HEK293 (cell line): Measurements from ENCODE around the gene HRAS.

Source experiments
- GLIS2 ChIP-seq: fragments of 450-650 bp; formaldehyde crosslinking; IDR thresholded peaks from 2 replicates; pipeline ENCODE4 v1.5.1; 2016; ENCODE audit warnings: missing biosample characterization, missing genetic modification characterization
- KLF10 ChIP-seq: fragments of 450-650 bp; IDR thresholded peaks from 2 replicates; pipeline ENCODE4 v1.5.1; 2018; ENCODE audit warnings: missing biosample characterization, mild to moderate bottlenecking, missing genetic modification characterization
- OVOL3 ChIP-seq: fragments of 450-650 bp; formaldehyde crosslinking; IDR thresholded peaks from 2 replicates; pipeline ENCODE4 v1.5.1; 2016; ENCODE audit warnings: missing biosample characterization, missing genetic modification characterization
- SETDB1 ChIP-seq: IDR thresholded peaks from one replicate; pipeline ENCODE4 v1.6.1; 2017; ENCODE audit warnings: mild to moderate bottlenecking, low read length, moderate library complexity, mixed read lengths; ENCODE audit not compliant: insufficient read length
- TCF7L2 ChIP-seq: IDR thresholded peaks from 2 replicates; pipeline ENCODE4 v1.6.1; 2011; ENCODE audit warnings: low read depth, mild to moderate bottlenecking, inconsistent platforms, low read length, moderate library complexity, borderline replicate concordance
- ZBTB1 ChIP-seq: fragments of 450-650 bp; formaldehyde crosslinking; IDR thresholded peaks from 2 replicates; pipeline ENCODE4 v1.5.1; 2016; ENCODE audit warnings: missing biosample characterization, missing genetic modification characterization
- ZBTB17 ChIP-seq: fragments of 450-650 bp; formaldehyde crosslinking; IDR thresholded peaks from 2 replicates; pipeline ENCODE4 v1.5.1; 2016; ENCODE audit warnings: missing biosample characterization, missing genetic modification characterization
- ZFP69B ChIP-seq: fragments of 450-650 bp; formaldehyde crosslinking; IDR thresholded peaks from 2 replicates; pipeline ENCODE4 v1.5.1; 2016; ENCODE audit warnings: missing biosample characterization, missing genetic modification characterization
- ZNF132 ChIP-seq: fragments of 450-650 bp; formaldehyde crosslinking; IDR thresholded peaks from 2 replicates; pipeline ENCODE4 v1.5.1; 2017; ENCODE audit warnings: missing biosample characterization, missing genetic modification characterization, borderline replicate concordance
- ZNF221 ChIP-seq: fragments of 450-650 bp; formaldehyde crosslinking; IDR thresholded peaks from 2 replicates; pipeline ENCODE4 v1.5.1; 2017; ENCODE audit warnings: missing biosample characterization, missing genetic modification characterization, borderline replicate concordance
- ZNF223 ChIP-seq: fragments of 450-650 bp; formaldehyde crosslinking; IDR thresholded peaks from 2 replicates; pipeline ENCODE4 v1.5.1; 2016; ENCODE audit warnings: missing biosample characterization, missing genetic modification characterization
- ZNF24 ChIP-seq: fragments of 450-650 bp; formaldehyde crosslinking; IDR thresholded peaks from 2 replicates; pipeline ENCODE4 v1.5.1; 2016; ENCODE audit warnings: missing biosample characterization, missing genetic modification characterization
- ZNF324 ChIP-seq: fragments of 450-650 bp; formaldehyde crosslinking; IDR thresholded peaks from 2 replicates; pipeline ENCODE4 v1.5.1; 2016; ENCODE audit warnings: missing biosample characterization, missing genetic modification characterization
- ZNF341 ChIP-seq: fragments of 450-650 bp; formaldehyde crosslinking; IDR thresholded peaks from 2 replicates; pipeline ENCODE4; 2016; ENCODE audit warnings: low read depth, missing biosample characterization, missing genetic modification characterization
- ZNF433 ChIP-seq: fragments of 450-650 bp; formaldehyde crosslinking; IDR thresholded peaks from 2 replicates; pipeline ENCODE4 v1.5.1; 2016; ENCODE audit warnings: missing biosample characterization, missing genetic modification characterization, low read depth
- ZNF530 ChIP-seq: fragments of 450-650 bp; formaldehyde crosslinking; IDR thresholded peaks from 2 replicates; pipeline ENCODE4 v1.5.1; 2016; ENCODE audit warnings: low read depth, missing biosample characterization, missing genetic modification characterization
- ZNF544 ChIP-seq: fragments of 450-650 bp; formaldehyde crosslinking; IDR thresholded peaks from 2 replicates; pipeline ENCODE4 v1.5.0; 2017; ENCODE audit warnings: missing biosample characterization, missing genetic modification characterization
- ZNF596 ChIP-seq: fragments of 450-650 bp; IDR thresholded peaks from 2 replicates; pipeline ENCODE4 v1.5.0; 2018; ENCODE audit warnings: missing biosample characterization, mild to moderate bottlenecking, missing genetic modification characterization, moderate library complexity
- ZNF600 ChIP-seq: fragments of 450-650 bp; formaldehyde crosslinking; IDR thresholded peaks from 2 replicates; pipeline ENCODE4 v1.5.1; 2016; ENCODE audit warnings: missing biosample characterization, missing genetic modification characterization
- ZNF670 ChIP-seq: fragments of 450-650 bp; formaldehyde crosslinking; IDR thresholded peaks from 2 replicates; pipeline ENCODE4 v1.5.1; 2016; ENCODE audit warnings: missing biosample characterization, missing genetic modification characterization, low read depth
- ZNF785 ChIP-seq: fragments of 450-650 bp; formaldehyde crosslinking; IDR thresholded peaks from 2 replicates; pipeline ENCODE4 v1.5.1; 2016; ENCODE audit warnings: missing biosample characterization, missing genetic modification characterization
- TF ChIP-seq, protein P1 (sequence below): fragments of 450-650 bp; formaldehyde crosslinking; IDR thresholded peaks from 2 replicates; pipeline ENCODE4 v1.5.1; 2016; ENCODE audit warnings: missing biosample characterization, missing genetic modification characterization
- TF ChIP-seq, protein P2 (sequence below): fragments of 450-650 bp; formaldehyde crosslinking; IDR thresholded peaks from 2 replicates; pipeline ENCODE4 v1.5.1; 2016; ENCODE audit warnings: missing biosample characterization, missing genetic modification characterization
- TF ChIP-seq, protein P3 (sequence below): fragments of 450-650 bp; formaldehyde crosslinking; IDR thresholded peaks from 2 replicates; pipeline ENCODE4 v1.5.1; 2017; ENCODE audit warnings: missing biosample characterization, missing genetic modification characterization
- TF ChIP-seq, protein P4 (sequence below): fragments of 450-650 bp; formaldehyde crosslinking; IDR thresholded peaks from 2 replicates; pipeline ENCODE4 v1.5.1; 2016; ENCODE audit warnings: missing biosample characterization, missing genetic modification characterization
- TF ChIP-seq, protein P5 (sequence below): fragments of 450-650 bp; formaldehyde crosslinking; IDR thresholded peaks from 2 replicates; pipeline ENCODE4 v1.5.1; 2016; ENCODE audit warnings: missing biosample characterization, missing genetic modification characterization
- TF ChIP-seq, protein P6 (sequence below): fragments of 450-650 bp; formaldehyde crosslinking; IDR thresholded peaks from 2 replicates; pipeline ENCODE4 v1.5.1; 2016; ENCODE audit warnings: missing biosample characterization, missing genetic modification characterization, low read depth
- TF ChIP-seq, protein P7 (sequence below): fragments of 450-650 bp; formaldehyde crosslinking; IDR thresholded peaks from 2 replicates; pipeline ENCODE4 v1.5.1; 2016; ENCODE audit warnings: missing biosample characterization, missing genetic modification characterization

The HRAS gene

DNA sequence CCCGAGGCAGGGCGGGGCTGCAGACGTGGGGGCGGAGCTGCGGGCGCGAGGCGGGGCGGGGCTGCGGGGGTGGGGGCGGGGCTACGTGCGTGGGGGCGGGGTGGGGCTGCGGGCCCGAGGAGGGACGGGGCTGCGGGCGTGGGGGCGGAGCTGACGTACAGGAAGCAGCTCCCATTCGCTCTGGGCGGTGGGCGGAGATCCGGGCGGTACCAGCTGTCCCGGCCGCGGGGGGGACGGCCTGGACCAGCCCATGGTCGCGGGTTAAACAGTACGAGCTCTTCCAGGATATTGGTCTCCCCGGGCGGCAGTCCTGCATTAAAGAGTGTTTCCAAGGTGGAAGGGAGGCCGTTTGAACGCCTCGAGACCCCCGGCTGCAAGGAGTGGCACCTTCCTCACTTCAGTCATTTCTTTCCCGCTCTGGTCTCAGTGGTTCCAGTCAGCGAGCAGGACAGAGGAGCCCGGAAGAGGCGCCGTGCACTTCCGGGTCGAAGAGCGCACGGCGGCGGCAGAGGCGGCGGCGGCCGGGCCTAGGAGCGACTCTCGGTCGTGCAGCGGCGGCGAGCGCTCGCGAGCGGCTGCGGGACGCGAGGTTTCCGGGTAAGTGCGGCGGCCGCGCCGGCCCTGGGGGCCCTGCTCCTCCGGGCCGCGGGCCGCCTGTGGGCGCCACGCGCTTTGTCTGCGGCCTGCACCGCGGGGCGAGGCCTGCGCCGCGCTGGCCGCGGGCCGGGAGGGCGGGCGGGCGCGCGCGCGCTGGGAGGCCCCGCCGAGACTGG, 40.8 kb upstream of the HRAS start, which contains the start of gene PHRF1 (continued):
- TF ChIP-seq GLIS2 (tag by site-specific recombination) (no peak; the same call in 1 of the 2 replicates), ZNF24 (peak; percentile 75; the same call in 1 of the 2 replicates), SETDB1 (no peak), ZNF341 (peak; percentile 72), ZFP69B (tag by site-specific recombination) (no peak), ZNF785 (no peak), ZNF600 (tag by site-specific recombination) (no peak), ZNF596 (tag by site-specific recombination) (no peak), KLF10 (tag by site-specific recombination) (peak; percentile 93), ZNF433 (no peak), ZNF544 (tag by site-specific recombination) (no peak), TCF7L2 (peak; percentile 54; the same call in 1 of the 2 replicates), OVOL3 (tag by site-specific recombination) (no peak), ZNF670 (no peak), ZNF223 (peak; percentile 92), ZNF221 (tag by site-specific recombination) (no peak), ZBTB17 (tag by site-specific recombination) (peak; percentile 71), ZNF530 (tag by site-specific recombination) (no peak), ZNF324 (tag by site-specific recombination) (peak; percentile 87; the same call in 1 of the 2 replicates), ZBTB1 (tag by site-specific recombination) (no peak), ZNF132 (tag by site-specific recombination) (no peak)
- TF ChIP-seq, protein P1, sequence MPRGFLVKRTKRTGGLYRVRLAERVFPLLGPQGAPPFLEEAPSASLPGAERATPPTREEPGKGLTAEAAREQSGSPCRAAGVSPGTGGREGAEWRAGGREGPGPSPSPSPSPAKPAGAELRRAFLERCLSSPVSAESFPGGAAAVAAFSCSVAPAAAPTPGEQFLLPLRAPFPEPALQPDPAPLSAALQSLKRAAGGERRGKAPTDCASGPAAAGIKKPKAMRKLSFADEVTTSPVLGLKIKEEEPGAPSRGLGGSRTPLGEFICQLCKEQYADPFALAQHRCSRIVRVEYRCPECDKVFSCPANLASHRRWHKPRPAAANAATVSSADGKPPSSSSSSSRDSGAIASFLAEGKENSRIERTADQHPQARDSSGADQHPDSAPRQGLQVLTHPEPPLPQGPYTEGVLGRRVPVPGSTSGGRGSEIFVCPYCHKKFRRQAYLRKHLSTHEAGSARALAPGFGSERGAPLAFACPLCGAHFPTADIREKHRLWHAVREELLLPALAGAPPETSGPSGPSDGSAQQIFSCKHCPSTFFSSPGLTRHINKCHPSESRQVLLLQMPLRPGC (tag by site-specific recombination), result no peak; the same call in 1 of the 2 replicates
- TF ChIP-seq, protein P2, sequence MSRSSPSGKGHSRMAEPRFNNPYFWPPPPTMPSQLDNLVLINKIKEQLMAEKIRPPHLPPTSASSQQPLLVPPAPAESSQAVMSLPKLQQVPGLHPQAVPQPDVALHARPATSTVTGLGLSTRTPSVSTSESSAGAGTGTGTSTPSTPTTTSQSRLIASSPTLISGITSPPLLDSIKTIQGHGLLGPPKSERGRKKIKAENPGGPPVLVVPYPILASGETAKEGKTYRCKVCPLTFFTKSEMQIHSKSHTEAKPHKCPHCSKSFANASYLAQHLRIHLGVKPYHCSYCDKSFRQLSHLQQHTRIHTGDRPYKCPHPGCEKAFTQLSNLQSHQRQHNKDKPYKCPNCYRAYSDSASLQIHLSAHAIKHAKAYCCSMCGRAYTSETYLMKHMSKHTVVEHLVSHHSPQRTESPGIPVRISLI (tag by site-specific recombination), result no peak
- TF ChIP-seq, protein P3, sequence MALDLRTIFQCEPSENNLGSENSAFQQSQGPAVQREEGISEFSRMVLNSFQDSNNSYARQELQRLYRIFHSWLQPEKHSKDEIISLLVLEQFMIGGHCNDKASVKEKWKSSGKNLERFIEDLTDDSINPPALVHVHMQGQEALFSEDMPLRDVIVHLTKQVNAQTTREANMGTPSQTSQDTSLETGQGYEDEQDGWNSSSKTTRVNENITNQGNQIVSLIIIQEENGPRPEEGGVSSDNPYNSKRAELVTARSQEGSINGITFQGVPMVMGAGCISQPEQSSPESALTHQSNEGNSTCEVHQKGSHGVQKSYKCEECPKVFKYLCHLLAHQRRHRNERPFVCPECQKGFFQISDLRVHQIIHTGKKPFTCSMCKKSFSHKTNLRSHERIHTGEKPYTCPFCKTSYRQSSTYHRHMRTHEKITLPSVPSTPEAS (tag by site-specific recombination), result no peak
- TF ChIP-seq, protein P4, sequence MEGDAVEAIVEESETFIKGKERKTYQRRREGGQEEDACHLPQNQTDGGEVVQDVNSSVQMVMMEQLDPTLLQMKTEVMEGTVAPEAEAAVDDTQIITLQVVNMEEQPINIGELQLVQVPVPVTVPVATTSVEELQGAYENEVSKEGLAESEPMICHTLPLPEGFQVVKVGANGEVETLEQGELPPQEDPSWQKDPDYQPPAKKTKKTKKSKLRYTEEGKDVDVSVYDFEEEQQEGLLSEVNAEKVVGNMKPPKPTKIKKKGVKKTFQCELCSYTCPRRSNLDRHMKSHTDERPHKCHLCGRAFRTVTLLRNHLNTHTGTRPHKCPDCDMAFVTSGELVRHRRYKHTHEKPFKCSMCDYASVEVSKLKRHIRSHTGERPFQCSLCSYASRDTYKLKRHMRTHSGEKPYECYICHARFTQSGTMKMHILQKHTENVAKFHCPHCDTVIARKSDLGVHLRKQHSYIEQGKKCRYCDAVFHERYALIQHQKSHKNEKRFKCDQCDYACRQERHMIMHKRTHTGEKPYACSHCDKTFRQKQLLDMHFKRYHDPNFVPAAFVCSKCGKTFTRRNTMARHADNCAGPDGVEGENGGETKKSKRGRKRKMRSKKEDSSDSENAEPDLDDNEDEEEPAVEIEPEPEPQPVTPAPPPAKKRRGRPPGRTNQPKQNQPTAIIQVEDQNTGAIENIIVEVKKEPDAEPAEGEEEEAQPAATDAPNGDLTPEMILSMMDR, result no peak
- TF ChIP-seq, protein P5, sequence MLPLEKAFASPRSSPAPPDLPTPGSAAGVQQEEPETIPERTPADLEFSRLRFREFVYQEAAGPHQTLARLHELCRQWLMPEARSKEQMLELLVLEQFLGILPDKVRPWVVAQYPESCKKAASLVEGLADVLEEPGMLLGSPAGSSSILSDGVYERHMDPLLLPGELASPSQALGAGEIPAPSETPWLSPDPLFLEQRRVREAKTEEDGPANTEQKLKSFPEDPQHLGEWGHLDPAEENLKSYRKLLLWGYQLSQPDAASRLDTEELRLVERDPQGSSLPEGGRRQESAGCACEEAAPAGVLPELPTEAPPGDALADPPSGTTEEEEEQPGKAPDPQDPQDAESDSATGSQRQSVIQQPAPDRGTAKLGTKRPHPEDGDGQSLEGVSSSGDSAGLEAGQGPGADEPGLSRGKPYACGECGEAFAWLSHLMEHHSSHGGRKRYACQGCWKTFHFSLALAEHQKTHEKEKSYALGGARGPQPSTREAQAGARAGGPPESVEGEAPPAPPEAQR (tag by site-specific recombination), result no peak
- TF ChIP-seq, protein P6, sequence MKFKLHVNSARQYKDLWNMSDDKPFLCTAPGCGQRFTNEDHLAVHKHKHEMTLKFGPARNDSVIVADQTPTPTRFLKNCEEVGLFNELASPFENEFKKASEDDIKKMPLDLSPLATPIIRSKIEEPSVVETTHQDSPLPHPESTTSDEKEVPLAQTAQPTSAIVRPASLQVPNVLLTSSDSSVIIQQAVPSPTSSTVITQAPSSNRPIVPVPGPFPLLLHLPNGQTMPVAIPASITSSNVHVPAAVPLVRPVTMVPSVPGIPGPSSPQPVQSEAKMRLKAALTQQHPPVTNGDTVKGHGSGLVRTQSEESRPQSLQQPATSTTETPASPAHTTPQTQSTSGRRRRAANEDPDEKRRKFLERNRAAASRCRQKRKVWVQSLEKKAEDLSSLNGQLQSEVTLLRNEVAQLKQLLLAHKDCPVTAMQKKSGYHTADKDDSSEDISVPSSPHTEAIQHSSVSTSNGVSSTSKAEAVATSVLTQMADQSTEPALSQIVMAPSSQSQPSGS, result no peak
- TF ChIP-seq, protein P7, sequence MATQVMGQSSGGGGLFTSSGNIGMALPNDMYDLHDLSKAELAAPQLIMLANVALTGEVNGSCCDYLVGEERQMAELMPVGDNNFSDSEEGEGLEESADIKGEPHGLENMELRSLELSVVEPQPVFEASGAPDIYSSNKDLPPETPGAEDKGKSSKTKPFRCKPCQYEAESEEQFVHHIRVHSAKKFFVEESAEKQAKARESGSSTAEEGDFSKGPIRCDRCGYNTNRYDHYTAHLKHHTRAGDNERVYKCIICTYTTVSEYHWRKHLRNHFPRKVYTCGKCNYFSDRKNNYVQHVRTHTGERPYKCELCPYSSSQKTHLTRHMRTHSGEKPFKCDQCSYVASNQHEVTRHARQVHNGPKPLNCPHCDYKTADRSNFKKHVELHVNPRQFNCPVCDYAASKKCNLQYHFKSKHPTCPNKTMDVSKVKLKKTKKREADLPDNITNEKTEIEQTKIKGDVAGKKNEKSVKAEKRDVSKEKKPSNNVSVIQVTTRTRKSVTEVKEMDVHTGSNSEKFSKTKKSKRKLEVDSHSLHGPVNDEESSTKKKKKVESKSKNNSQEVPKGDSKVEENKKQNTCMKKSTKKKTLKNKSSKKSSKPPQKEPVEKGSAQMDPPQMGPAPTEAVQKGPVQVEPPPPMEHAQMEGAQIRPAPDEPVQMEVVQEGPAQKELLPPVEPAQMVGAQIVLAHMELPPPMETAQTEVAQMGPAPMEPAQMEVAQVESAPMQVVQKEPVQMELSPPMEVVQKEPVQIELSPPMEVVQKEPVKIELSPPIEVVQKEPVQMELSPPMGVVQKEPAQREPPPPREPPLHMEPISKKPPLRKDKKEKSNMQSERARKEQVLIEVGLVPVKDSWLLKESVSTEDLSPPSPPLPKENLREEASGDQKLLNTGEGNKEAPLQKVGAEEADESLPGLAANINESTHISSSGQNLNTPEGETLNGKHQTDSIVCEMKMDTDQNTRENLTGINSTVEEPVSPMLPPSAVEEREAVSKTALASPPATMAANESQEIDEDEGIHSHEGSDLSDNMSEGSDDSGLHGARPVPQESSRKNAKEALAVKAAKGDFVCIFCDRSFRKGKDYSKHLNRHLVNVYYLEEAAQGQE (tag by site-specific recombination), result 0 out of 2 replicates have a peak, but pooled peaks have one; percentile 22
